ENCODE results near the gene CROCC2. TPM values are rescaled to one million over a fixed set of nuclear protein-coding genes. Genes with fewer than 3 reads are reported as not detected.

CROCC2 gene
- total and polyA plus RNA-seq, 10 of the 15 experiments (the other 5 are each of a cell fraction or from before 2014, with no cell fraction given), result not detected

GRCh38 chr2:240933966-240934700 lies 28.0 kb downstream of the CROCC2 start:
- Histone ChIP-seq H3K4me2 (ENCODE audit: control insufficient read depth, insufficient read depth) (no peak overlapping the region), H4K20me1 (ENCODE audit: control insufficient read depth, insufficient read depth) (no peaks in the 10 kb centered on the region), H3K27ac (ENCODE audit: control insufficient read depth, insufficient read depth) (no peak overlapping the region), H3K4me3 (no peak overlapping the region), H3K36me3 (ENCODE audit: control insufficient read depth in 2 of 2, insufficient read depth in 2 of 2, low read length in 1 of 2) (no peaks in the 10 kb centered on the region), H3K79me2 (ENCODE audit: control insufficient read depth, insufficient read depth, low read length) (no peaks in the 10 kb centered on the region), H3K4me1 (ENCODE audit: control insufficient read depth, insufficient read depth, low read length) (no peaks in the 10 kb centered on the region), H3K9ac (ENCODE audit: control insufficient read depth, insufficient read depth, low read length) (no peak overlapping the region), H3K9me3 (replicated peaks; ENCODE audit: control insufficient read depth, insufficient read depth, low read length) (no peaks in the 10 kb centered on the region; the same call in 2 of the 3 replicates), H2AFZ (ENCODE audit: control insufficient read depth, low read depth, low read length) (no peak overlapping the region), H3K27me3 (replicated peaks in 1 of 2; ENCODE audit: control insufficient read depth in 2 of 2, insufficient read depth in 2 of 2, low read length in 1 of 2) (peaks cover 0 to 2% of the 10 kb centered on the region in 2 experiments; a peak in 2 of 4 replicates)
- RAD21 ChIA-PET (ENCODE audit: unreplicated experiment), result no interaction called here
- no peak for DNase-seq (ENCODE audit: low read depth, low spot score)
- CTCF ChIA-PET, result interaction anchor here (1.3 kb wide), 1 partner anchor 20 kb away, joined by 4 read pairs; no protein-coding TSS in a partner anchor
- SMC1A ChIA-PET (ENCODE audit: uncharacterized antibody, unreplicated experiment), result no interaction called here
- POLR2A ChIA-PET, result no interaction called here
- BruUV-seq (replicated peaks), result no TSS peak
- in situ Hi-C loops (cut with MboI), result no loop called here
- no peak for FAIRE-seq
- no peak; the same call in 2 of the 3 replicates for ATAC-seq
- intact Hi-C loops (cut with micrococcal nuclease; ENCODE audit: unreplicated experiment), result no loop called here
- 35% methylated on average over 15 of the region's 23 CpGs for WGBS (ENCODE audit: insufficient coverage, insufficient replicate concordance, low lambda C conversion rate, missing lambda C conversion rate)
- no peak for TF ChIP-seq SMAD1 (IDR thresholded peaks at IDR 0.05; ENCODE audit: low read depth, partially characterized antibody)
- TF ChIP-seq HDGF (IDR thresholded peaks at IDR 0.05), result no peak
- no peak for TF ChIP-seq CEBPZ (IDR thresholded peaks at IDR 0.05; ENCODE audit: low read depth, low read length)
- TF ChIP-seq SP1 (IDR thresholded peaks at IDR 0.05; ENCODE audit: low read depth, low read length), result no peak
- no peak for TF ChIP-seq HSF1 (IDR thresholded peaks at IDR 0.05; ENCODE audit: low read depth, low read length)
- TF ChIP-seq EGR1 (IDR thresholded peaks at IDR 0.05; ENCODE audit: borderline replicate concordance in 1 of 2, low read depth in 2 of 2, low read length in 2 of 2), result no peak
- no peak for TF ChIP-seq CHD2 (IDR thresholded peaks at IDR 0.05; ENCODE audit: borderline replicate concordance, low read depth, low read length)
- no peak for TF ChIP-seq NBN (IDR thresholded peaks at IDR 0.05)
- TF ChIP-seq NR2F1 (conservative IDR thresholded peaks at IDR 0.05), result no peak

Data from GM12878 (cell line).